SK-N-SH (cell line): ENCODE results near the gene ZBTB7A. TPM values are rescaled to one million over a fixed set of nuclear protein-coding genes. Genes with fewer than 3 reads are reported as not detected.
A peak's percentile ranks its signal among the peaks of the same experiment; 100 is the strongest.

Experiments
- CTCF ChIA-PET: fragments of 300-600, 350-600 bp; formaldehyde crosslinking; extraction: SDS; loops from one replicate; lab custom pipeline; 2021; lab: Yijun Ruan, JAX
- POLR2A ChIA-PET: fragments of 350-600 bp; sonication (Branson Sonifier 250); formaldehyde crosslinking; extraction: SDS; loops from one replicate; lab custom pipeline; 2020; ENCODE audit warnings: antibody characterized with exemption, inconsistent platforms; lab: Yijun Ruan, JAX
- DNase-seq: peaks from one replicate; pipeline ENCODE4 v3.0.0; 2012
- H2AFZ ChIP-seq: fragments of 200-600 bp; sonication (generic); 2 replicates; pipeline ENCODE4 v1.8.1; 2016; ENCODE audit warnings: antibody characterized with exemption, mild to moderate bottlenecking, low read depth
- H3F3A ChIP-seq: fragments of 200-600 bp; sonication (generic); replicated peaks from 2 replicates; pipeline ENCODE3; 2016; ENCODE audit warnings: antibody characterized with exemption, mild to moderate bottlenecking; ENCODE audit not compliant: insufficient read depth
- H3K27ac ChIP-seq, 2 experiments: fragments of 200-500 bp in 1 of 2; fragments of 200-600 bp in 1 of 2; sonication (Bioruptor generic) in 1 of 2; sonication (generic), shearing (Covaris generic) in 1 of 2; 2 replicates each; pipeline versions ENCODE4 v1.5.1 to v1.6.1; 2014 to 2016; ENCODE audit warnings: low read depth in 2 of 2, inconsistent platforms in 1 of 2, low read length in 1 of 2, mild to moderate bottlenecking in 1 of 2, mixed read lengths in 1 of 2
- H3K27me3 ChIP-seq: fragments of 200-600 bp; sonication (generic), shearing (Covaris generic); 2 replicates; pipeline ENCODE4 v1.6.1; 2016; ENCODE audit warnings: mixed run types; ENCODE audit not compliant: insufficient read depth
- H3K36me3 ChIP-seq, 2 experiments: fragments of 200-500 bp in 1 of 2; fragments of 200-600 bp in 1 of 2; sonication (Bioruptor generic) in 1 of 2; sonication (generic) in 1 of 2; replicated peaks in 1 of 2; 2 replicates each; pipeline versions ENCODE3 to v1.5.1; 2014 to 2016; ENCODE audit warnings: low read length in 1 of 2, mild to moderate bottlenecking in 1 of 2; ENCODE audit not compliant: insufficient read depth in 2 of 2, control insufficient read depth in 1 of 2
- H3K4me1 ChIP-seq, 2 experiments: fragments of 200-500 bp in 1 of 2; fragments of 200-600 bp in 1 of 2; sonication (Bioruptor generic) in 1 of 2; sonication (generic), shearing (Covaris generic) in 1 of 2; 2 replicates each; pipeline versions ENCODE4 v1.5.1 to v1.6.1; 2014 to 2016; ENCODE audit warnings: low read depth in 1 of 2, low read length in 1 of 2, mixed run types in 1 of 2; ENCODE audit not compliant: insufficient read depth in 2 of 2, control insufficient read depth in 1 of 2
- H3K4me2 ChIP-seq: fragments of 200-600 bp; sonication (generic), shearing (Covaris generic); 2 replicates; pipeline ENCODE4 v1.6.1; 2017; ENCODE audit warnings: mixed run types
- H3K4me3 ChIP-seq, 2 experiments: fragments of 200-500 bp in 1 of 2; fragments of 200-600 bp in 1 of 2; sonication (Bioruptor generic) in 1 of 2; sonication (generic), shearing (Covaris generic) in 1 of 2; 2 replicates each; pipeline versions ENCODE4 v1.5.1 to v1.8.1; 2014 to 2016; ENCODE audit warnings: low read depth in 2 of 2, inconsistent platforms in 1 of 2, low read length in 1 of 2, mild to moderate bottlenecking in 1 of 2, mixed read lengths in 1 of 2, moderate library complexity in 1 of 2
- H3K79me2 ChIP-seq: fragments of 200-600 bp; sonication (generic); 2 replicates; pipeline ENCODE4 v1.8.1; 2017; ENCODE audit warnings: mild to moderate bottlenecking; ENCODE audit not compliant: insufficient read depth
- H3K9ac ChIP-seq: fragments of 200-600 bp; sonication (generic); 2 replicates; pipeline ENCODE4 v1.6.1; 2017; ENCODE audit warnings: mixed run types
- H3K9me2 ChIP-seq: fragments of 200-600 bp; sonication (generic); 2 replicates; pipeline ENCODE4 v1.6.1; 2017; ENCODE audit warnings: mixed run types
- H3K9me3 ChIP-seq: fragments of 200-600 bp; sonication (generic); 2 replicates; pipeline ENCODE4 v1.6.1; 2017; ENCODE audit warnings: mixed run types, mild to moderate bottlenecking, moderate library complexity
- H4K20me1 ChIP-seq: fragments of 200-600 bp; sonication (generic); 2 replicates; pipeline ENCODE4 v1.6.1; 2017; ENCODE audit warnings: mild to moderate bottlenecking, mixed run types; ENCODE audit not compliant: insufficient read depth
- FOXJ3 ChIP-seq: sonication (generic); formaldehyde crosslinking; IDR thresholded peaks from 2 replicates; pipeline ENCODE4 v1.5.1; 2020; ENCODE audit warnings: mild to moderate bottlenecking, missing genetic modification reagents
- FOXM1 ChIP-seq: IDR thresholded peaks from 2 replicates; pipeline ENCODE4 v1.4.0; 2012; ENCODE audit warnings: low read depth, mild to moderate bottlenecking
- IRF3 ChIP-seq: fragments of 150-350 bp; IDR thresholded peaks from 2 replicates; pipeline ENCODE4 v1.6.1; 2016; ENCODE audit warnings: mild to moderate bottlenecking, low read depth, low read length
- MAX ChIP-seq: IDR thresholded peaks from 2 replicates; pipeline ENCODE4 v1.4.0; 2012; ENCODE audit warnings: low read depth
- MXI1 ChIP-seq: IDR thresholded peaks from 2 replicates; pipeline ENCODE4 v1.6.1; 2012; ENCODE audit warnings: mild to moderate bottlenecking, low read depth, low read length, improper control_type of control experiment
- NRF1 ChIP-seq: IDR thresholded peaks from 2 replicates; pipeline ENCODE4 v1.6.1; 2012; ENCODE audit warnings: low read depth, mild to moderate bottlenecking, low read length
- RAD21 ChIP-seq: IDR thresholded peaks from 2 replicates; pipeline ENCODE4 v1.6.1; 2012; ENCODE audit warnings: mild to moderate bottlenecking, low read length
- REST ChIP-seq: IDR thresholded peaks from 2 replicates; pipeline ENCODE4 v1.6.1; 2012; ENCODE audit warnings: mild to moderate bottlenecking, low read depth, low read length, moderate library complexity
- RXRA ChIP-seq: IDR thresholded peaks from 2 replicates; pipeline ENCODE4 v1.4.0; 2012; ENCODE audit warnings: low read depth, mild to moderate bottlenecking, borderline replicate concordance
- TEAD4 ChIP-seq: IDR thresholded peaks from 2 replicates; pipeline ENCODE4 v1.4.0; 2012; ENCODE audit warnings: mild to moderate bottlenecking, borderline replicate concordance; ENCODE audit not compliant: insufficient read depth
- WGBS: methylation state at CpG from one replicate; pipeline ENCODE4 v1.1.6; 2017; ENCODE audit warnings: low lambda C conversion rate; 5-methylcytosine and 5-hydroxymethylcytosine counted together
- polyA plus RNA-seq, 3 experiments: library from polyadenylated mRNA; depleted of rRNA; stranded (reverse); fragments of >200 nt; gene quantifications; 2 replicates each; pipeline ENCODE4 v1.2.3, GENCODE V29; 2012
- TF ChIP-seq, protein P1 (sequence below): IDR thresholded peaks from 2 replicates; pipeline ENCODE4 v1.4.0; 2012; ENCODE audit warnings: low read depth, borderline replicate concordance
- TF ChIP-seq, protein P2 (sequence below): fragments of 150-350 bp; IDR thresholded peaks from 2 replicates; pipeline ENCODE4 v1.6.1; 2017; ENCODE audit warnings: antibody characterized with exemption, low read length, low read depth, borderline replicate concordance

ZBTB7A gene
- polyA plus RNA-seq, 1 of the 3 experiments (the other 2 are of a cell fraction) = 7.4 TPM

- Histone ChIP-seq H3K36me3 (no peaks in the 10 kb centered on the region), H3K27me3 (no peaks in the 10 kb centered on the region), H3K79me2 (peaks cover 10% of the 10 kb centered on the region), H4K20me1 (peaks cover 5% of the 10 kb centered on the region), H3K4me1 (peaks cover 0 to 5% of the 10 kb centered on the region in 2 experiments; a peak in 1 of 4 replicates), H3K9ac (no peak overlapping the region), H3K4me2 (no peak overlapping the region), H2AFZ (no peak overlapping the region), H3K4me3 (no peak overlapping the region), H3K9me2 (no peaks in the 10 kb centered on the region), H3K27ac (no peak overlapping the region), H3F3A (peaks cover 4% of the 10 kb centered on the region), H3K9me3 (no peaks in the 10 kb centered on the region)
- CTCF ChIA-PET = no interaction called here
- POLR2A ChIA-PET = no interaction called here
- DNase-seq = no peak
- WGBS = 73% methylated on average over 11 of the region's 12 CpGs
- TF ChIP-seq MAX (no peak), FOXM1 (no peak), RAD21 (no peak), MXI1 (no peak)
Observed at GRCh38 chr19:4069331-4069959, 2.7 kb upstream of the ZBTB7A start.

DNA sequence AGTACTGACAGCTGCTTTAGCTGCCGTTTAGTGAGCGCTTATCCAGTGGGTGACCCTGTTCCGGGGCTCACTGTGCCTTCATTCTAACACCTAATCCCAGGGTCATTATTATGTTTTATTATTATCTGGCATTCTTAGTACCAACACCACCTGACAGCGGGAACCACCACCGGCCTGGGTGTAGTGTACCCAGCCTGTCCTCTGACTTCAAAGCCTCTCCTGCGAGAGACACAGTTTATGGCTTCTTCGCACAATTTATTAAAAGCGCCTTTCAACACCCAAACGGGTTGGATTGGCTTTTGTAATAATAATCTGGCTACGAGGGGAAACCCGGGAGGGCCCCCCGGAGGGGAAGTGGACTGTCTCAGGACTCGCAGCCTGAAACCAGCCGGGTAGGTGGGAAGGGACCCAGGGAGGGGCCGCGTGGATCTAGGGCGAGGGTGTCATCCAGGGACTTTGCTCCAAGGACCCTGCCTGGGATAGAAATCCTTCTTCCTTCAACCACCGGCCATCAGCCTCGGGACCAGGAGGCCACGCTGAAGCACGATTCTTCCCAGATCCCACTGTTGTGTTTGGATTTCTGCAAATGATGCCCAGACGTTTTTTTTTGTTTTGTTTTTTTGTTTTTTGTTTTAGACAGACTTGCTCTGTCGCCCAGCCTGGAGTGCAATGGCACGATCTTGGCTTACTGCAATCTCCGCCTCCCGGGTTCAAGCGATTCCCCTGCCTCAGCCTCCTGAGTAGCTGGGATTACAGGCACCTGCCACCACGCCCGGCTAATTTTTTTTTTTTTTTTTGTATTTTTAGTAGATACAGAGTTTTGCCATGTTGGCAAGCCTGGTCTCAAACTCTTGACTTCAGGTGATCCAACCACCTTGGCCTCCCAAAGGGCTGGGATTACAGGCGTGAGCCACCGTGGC lies 1.6 kb upstream of the ZBTB7A start:
- Histone ChIP-seq H3K9me2 (no peaks in the 10 kb centered on the region), H2AFZ (no peak overlapping the region), H3K4me3 (peak overlapping the region in 1 of 2 experiments; percentile 80; a peak in 3 of 4 replicates), H3K79me2 (peaks cover 21% of the 10 kb centered on the region), H3K9me3 (no peaks in the 10 kb centered on the region), H3K4me1 (peaks cover 0 to 13% of the 10 kb centered on the region in 2 experiments; a peak in 1 of 4 replicates), H3K27ac (no peak overlapping the region; a peak in 1 of 4 replicates), H3K27me3 (no peaks in the 10 kb centered on the region), H4K20me1 (peaks cover 16% of the 10 kb centered on the region), H3K9ac (no peak overlapping the region), H3K4me2 (peak overlapping the region; percentile 88), H3F3A (peaks cover 4% of the 10 kb centered on the region), H3K36me3 (peaks cover 0 to 3% of the 10 kb centered on the region in 2 experiments)
- ChIA-PET POLR2A (no interaction called here), CTCF (interaction anchor here (0.6 kb wide), 1 partner anchor 271 kb away, joined by 3 read pairs; no protein-coding TSS in a partner anchor)
- no peak for TF ChIP-seq TEAD4
- no peak for TF ChIP-seq MXI1
- TF ChIP-seq, protein P1, sequence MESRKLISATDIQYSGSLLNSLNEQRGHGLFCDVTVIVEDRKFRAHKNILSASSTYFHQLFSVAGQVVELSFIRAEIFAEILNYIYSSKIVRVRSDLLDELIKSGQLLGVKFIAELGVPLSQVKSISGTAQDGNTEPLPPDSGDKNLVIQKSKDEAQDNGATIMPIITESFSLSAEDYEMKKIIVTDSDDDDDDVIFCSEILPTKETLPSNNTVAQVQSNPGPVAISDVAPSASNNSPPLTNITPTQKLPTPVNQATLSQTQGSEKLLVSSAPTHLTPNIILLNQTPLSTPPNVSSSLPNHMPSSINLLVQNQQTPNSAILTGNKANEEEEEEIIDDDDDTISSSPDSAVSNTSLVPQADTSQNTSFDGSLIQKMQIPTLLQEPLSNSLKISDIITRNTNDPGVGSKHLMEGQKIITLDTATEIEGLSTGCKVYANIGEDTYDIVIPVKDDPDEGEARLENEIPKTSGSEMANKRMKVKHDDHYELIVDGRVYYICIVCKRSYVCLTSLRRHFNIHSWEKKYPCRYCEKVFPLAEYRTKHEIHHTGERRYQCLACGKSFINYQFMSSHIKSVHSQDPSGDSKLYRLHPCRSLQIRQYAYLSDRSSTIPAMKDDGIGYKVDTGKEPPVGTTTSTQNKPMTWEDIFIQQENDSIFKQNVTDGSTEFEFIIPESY = no peak
- TF ChIP-seq FOXJ3 = no peak
- TF ChIP-seq, protein P2, sequence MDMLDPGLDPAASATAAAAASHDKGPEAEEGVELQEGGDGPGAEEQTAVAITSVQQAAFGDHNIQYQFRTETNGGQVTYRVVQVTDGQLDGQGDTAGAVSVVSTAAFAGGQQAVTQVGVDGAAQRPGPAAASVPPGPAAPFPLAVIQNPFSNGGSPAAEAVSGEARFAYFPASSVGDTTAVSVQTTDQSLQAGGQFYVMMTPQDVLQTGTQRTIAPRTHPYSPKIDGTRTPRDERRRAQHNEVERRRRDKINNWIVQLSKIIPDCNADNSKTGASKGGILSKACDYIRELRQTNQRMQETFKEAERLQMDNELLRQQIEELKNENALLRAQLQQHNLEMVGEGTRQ = no peak
- no peak for TF ChIP-seq REST
- TF ChIP-seq IRF3 = no peak
- no peak for TF ChIP-seq NRF1
- TF ChIP-seq RXRA = no peak
- DNase-seq = no peak
- WGBS = 63% methylated on average over 30 of the region's 31 CpGs
